Measurements from ENCODE around the gene DCP2. TPM values are rescaled to one million over a fixed set of nuclear protein-coding genes. Genes with fewer than 3 reads are reported as not detected.

The DCP2 gene
- total RNA-seq, 5 donors from 2014 or later (not counting 1 experiment from before 2014, with no cell fraction given) = 68.6 to 88.5 (median 71.9) TPM

- no peaks in the 10 kb centered on the region for H3K9me3 Mint-ChIP-seq
- Histone ChIP-seq H3K27ac (ENCODE audit: low read length) (no peak overlapping the region), H3K36me3 (ENCODE audit: control insufficient read depth in 2 of 2, extremely low read depth in 1 of 2, insufficient read depth in 1 of 2, low read length in 1 of 2) (no peaks in the 10 kb centered on the region), H3K27me3 (replicated peaks in 1 of 2; ENCODE audit: control insufficient read depth in 2 of 2, extremely low read depth in 1 of 2, insufficient read depth in 2 of 2, low read length in 1 of 2) (no peaks in the 10 kb centered on the region), H3K9me3 (no peaks in the 10 kb centered on the region), H3K4me1 (ENCODE audit: control insufficient read depth in 1 of 2, extremely low read depth in 1 of 2, insufficient read depth in 2 of 2, low read length in 2 of 2) (peaks cover 24 to 25% of the 10 kb centered on the region in 2 experiments), H3K4me3 (ENCODE audit: control insufficient read depth in 1 of 2, extremely low read depth in 1 of 2, low read length in 1 of 2) (no peak overlapping the region)
- no peak overlapping the region for H3K4me3 Mint-ChIP-seq
- ATAC-seq (replicated peaks in 1 of 4) (no peak), DNase-seq (no peak)
- no CpG with 5 or more reads among the region's 1 CpG for WGBS (ENCODE audit: insufficient coverage)
- H3K27ac Mint-ChIP-seq = peak overlapping the region in 1 of 2 donors; percentile 44
- H3K36me3 Mint-ChIP-seq = no peaks in the 10 kb centered on the region
- CTCF ChIA-PET = no interaction called here
- POLR2A ChIA-PET = interaction anchor here in 1 of 2 donors (0.5 kb wide), 1 partner anchor 651 kb away, joined by 11 read pairs; no protein-coding TSS in a partner anchor
- H3K4me1 Mint-ChIP-seq = peaks cover 27 to 42% (median 34%) of the 10 kb centered on the region in 3 donors
- H3K27me3 Mint-ChIP-seq = no peaks in the 10 kb centered on the region
Observed at GRCh38 chr5:112933651-112934365, 42.8 kb upstream of the DCP2 start.

DNA sequence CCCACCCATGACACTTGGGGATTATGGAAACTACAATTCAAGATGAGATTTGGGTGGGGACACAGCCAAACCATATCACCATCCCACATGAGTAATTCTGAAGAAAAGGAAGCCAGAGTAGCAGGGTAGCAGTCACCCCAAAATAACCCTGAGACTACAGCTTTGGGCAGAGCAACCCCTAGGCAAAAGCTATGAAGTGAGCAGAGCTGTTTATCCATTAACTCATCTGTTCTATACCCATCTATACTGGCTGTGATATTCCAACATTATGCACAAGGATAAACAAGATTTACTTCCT is 42.3 kb upstream of the DCP2 start:
- ATAC-seq (replicated peaks in 1 of 4) (no peak), DNase-seq (no peak)
- Mint-ChIP-seq H3K27ac (no peak overlapping the region), H3K4me3 (no peak overlapping the region), H3K27me3 (no peaks in the 10 kb centered on the region), H3K9me3 (no peaks in the 10 kb centered on the region), H3K36me3 (no peaks in the 10 kb centered on the region), H3K4me1 (peaks cover 22 to 37% (median 29%) of the 10 kb centered on the region in 3 donors)
- POLR2A ChIA-PET = interaction anchor here in 1 of 2 donors (0.5 kb wide), 1 partner anchor 651 kb away, joined by 11 read pairs; no protein-coding TSS in a partner anchor
- H3K4me3 ChIP-seq (ENCODE audit: control insufficient read depth in 1 of 2, extremely low read depth in 1 of 2, low read length in 1 of 2) = no peak overlapping the region
- H3K27ac ChIP-seq (ENCODE audit: low read length) = no peak overlapping the region
- CTCF ChIA-PET = no interaction called here
- H3K27me3 ChIP-seq (replicated peaks in 1 of 2; ENCODE audit: control insufficient read depth in 2 of 2, extremely low read depth in 1 of 2, insufficient read depth in 2 of 2, low read length in 1 of 2) = no peaks in the 10 kb centered on the region
- peaks cover 19 to 20% of the 10 kb centered on the region in 2 experiments for H3K4me1 ChIP-seq (ENCODE audit: control insufficient read depth in 1 of 2, extremely low read depth in 1 of 2, insufficient read depth in 2 of 2, low read length in 2 of 2)
- H3K9me3 ChIP-seq = no peaks in the 10 kb centered on the region
- no peaks in the 10 kb centered on the region for H3K36me3 ChIP-seq (ENCODE audit: control insufficient read depth in 2 of 2, extremely low read depth in 1 of 2, insufficient read depth in 1 of 2, low read length in 1 of 2)

DNA sequence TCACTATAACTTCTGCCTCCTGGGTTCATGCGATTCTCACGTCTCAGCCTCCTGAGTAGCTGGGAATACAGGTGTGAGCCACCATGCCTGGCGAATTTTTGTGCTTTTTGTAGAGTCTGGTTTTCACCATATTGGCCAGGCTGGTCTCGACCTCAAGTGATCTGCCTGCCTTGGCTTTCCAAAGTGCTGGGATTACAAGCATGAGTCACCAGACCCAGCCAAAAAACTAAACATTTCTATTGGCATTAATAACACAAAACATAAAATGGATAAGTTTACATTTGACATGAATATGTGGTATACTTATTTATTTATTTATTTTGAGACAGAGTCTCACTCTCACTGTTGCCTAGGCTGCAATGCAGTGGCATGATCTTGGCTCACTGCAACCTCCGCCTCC is 40.9 kb upstream of the DCP2 start:
- POLR2A ChIA-PET = no interaction called here
- Histone ChIP-seq H3K36me3 (ENCODE audit: control insufficient read depth in 2 of 2, extremely low read depth in 1 of 2, insufficient read depth in 1 of 2, low read length in 1 of 2) (no peaks in the 10 kb centered on the region), H3K4me1 (ENCODE audit: control insufficient read depth in 1 of 2, extremely low read depth in 1 of 2, insufficient read depth in 2 of 2, low read length in 2 of 2) (peaks cover 7 to 11% of the 10 kb centered on the region in 2 experiments), H3K27ac (ENCODE audit: low read length) (no peak overlapping the region), H3K4me3 (ENCODE audit: control insufficient read depth in 1 of 2, extremely low read depth in 1 of 2, low read length in 1 of 2) (no peak overlapping the region), H3K27me3 (replicated peaks in 1 of 2; ENCODE audit: control insufficient read depth in 2 of 2, extremely low read depth in 1 of 2, insufficient read depth in 2 of 2, low read length in 1 of 2) (no peaks in the 10 kb centered on the region), H3K9me3 (no peaks in the 10 kb centered on the region)
- CTCF ChIA-PET = no interaction called here
- no peak overlapping the region for H3K4me3 Mint-ChIP-seq
- H3K9me3 Mint-ChIP-seq = no peaks in the 10 kb centered on the region
- no peaks in the 10 kb centered on the region for H3K36me3 Mint-ChIP-seq
- peaks cover 10 to 24% (median 17%) of the 10 kb centered on the region in 3 donors for H3K4me1 Mint-ChIP-seq
- no peak overlapping the region for H3K27ac Mint-ChIP-seq
- ATAC-seq (replicated peaks in 1 of 4) = no peak
- no peaks in the 10 kb centered on the region for H3K27me3 Mint-ChIP-seq
- WGBS (ENCODE audit: insufficient coverage) = 100% methylated on average over 2 of the region's 5 CpGs
- no peak for DNase-seq

GRCh38 chr5:112938286-112938685 is 38.3 kb upstream of the DCP2 start:
- Histone ChIP-seq H3K4me3 (ENCODE audit: control insufficient read depth in 1 of 2, extremely low read depth in 1 of 2, low read length in 1 of 2) (no peak overlapping the region), H3K27me3 (replicated peaks in 1 of 2; ENCODE audit: control insufficient read depth in 2 of 2, extremely low read depth in 1 of 2, insufficient read depth in 2 of 2, low read length in 1 of 2) (no peaks in the 10 kb centered on the region), H3K36me3 (ENCODE audit: control insufficient read depth in 2 of 2, extremely low read depth in 1 of 2, insufficient read depth in 1 of 2, low read length in 1 of 2) (no peaks in the 10 kb centered on the region), H3K9me3 (no peaks in the 10 kb centered on the region), H3K27ac (ENCODE audit: low read length) (no peak overlapping the region), H3K4me1 (ENCODE audit: control insufficient read depth in 1 of 2, extremely low read depth in 1 of 2, insufficient read depth in 2 of 2, low read length in 2 of 2) (no peaks in the 10 kb centered on the region)
- no peak overlapping the region for H3K27ac Mint-ChIP-seq
- no peak overlapping the region for H3K4me3 Mint-ChIP-seq
- no peaks in the 10 kb centered on the region for H3K36me3 Mint-ChIP-seq
- H3K9me3 Mint-ChIP-seq = no peaks in the 10 kb centered on the region
- CTCF ChIA-PET = interaction anchor here (0.7 to 1.1 kb wide), 2 partner anchors 11 to 21 kb away, joined by 3 read pairs; no protein-coding TSS in a partner anchor
- DNase-seq (no peak), ATAC-seq (replicated peaks in 1 of 4) (no peak)
- no peaks in the 10 kb centered on the region for H3K27me3 Mint-ChIP-seq
- peaks cover 2 to 6% (median 2%) of the 10 kb centered on the region in 3 donors for H3K4me1 Mint-ChIP-seq
- WGBS (ENCODE audit: insufficient coverage) = 100% methylated on average over 3 of the region's 8 CpGs
- POLR2A ChIA-PET = interaction anchor here in 1 of 2 donors (0.7 kb wide), 1 partner anchor 58 kb away, joined by 4 read pairs; no protein-coding TSS in a partner anchor

DNA sequence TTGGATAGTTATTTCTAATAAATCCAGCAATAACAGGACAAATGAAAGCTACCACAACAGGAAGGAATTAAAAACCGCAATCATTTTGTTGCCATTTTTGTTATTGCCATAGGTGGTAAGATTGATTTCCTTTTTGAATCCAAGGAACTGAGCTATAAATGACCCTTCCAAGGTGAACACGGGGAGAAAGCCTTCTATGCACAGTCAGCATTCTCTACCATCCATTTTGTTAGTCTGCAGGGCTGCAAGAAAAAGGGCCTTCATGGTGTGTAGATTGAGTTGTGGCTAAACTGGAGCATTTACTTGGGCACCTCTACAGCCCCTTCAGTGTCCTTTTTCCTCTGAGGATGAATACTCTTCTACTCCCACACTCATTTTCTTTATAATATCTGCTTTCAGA is 35.9 kb upstream of the DCP2 start:
- POLR2A ChIA-PET = interaction anchor here in 1 of 2 donors (0.8 kb wide), 1 partner anchor 38 kb away, joined by 3 read pairs; no protein-coding TSS in a partner anchor
- Mint-ChIP-seq H3K9me3 (no peaks in the 10 kb centered on the region), H3K27ac (no peak overlapping the region), H3K36me3 (no peaks in the 10 kb centered on the region), H3K4me1 (peaks cover 4 to 5% (median 5%) of the 10 kb centered on the region in 3 donors), H3K4me3 (no peak overlapping the region), H3K27me3 (no peaks in the 10 kb centered on the region)
- ATAC-seq (replicated peaks in 1 of 4) = no peak
- CTCF ChIA-PET = interaction anchor here (0.6 to 1.2 kb wide), 2 partner anchors 28 to 665 kb away, joined by 3 to 4 read pairs; no protein-coding TSS in a partner anchor
- DNase-seq = no peak
- Histone ChIP-seq H3K9me3 (no peaks in the 10 kb centered on the region), H3K27me3 (replicated peaks in 1 of 2; ENCODE audit: control insufficient read depth in 2 of 2, extremely low read depth in 1 of 2, insufficient read depth in 2 of 2, low read length in 1 of 2) (no peaks in the 10 kb centered on the region), H3K4me3 (ENCODE audit: control insufficient read depth in 1 of 2, extremely low read depth in 1 of 2, low read length in 1 of 2) (no peak overlapping the region), H3K4me1 (ENCODE audit: control insufficient read depth in 1 of 2, extremely low read depth in 1 of 2, insufficient read depth in 2 of 2, low read length in 2 of 2) (no peaks in the 10 kb centered on the region), H3K36me3 (ENCODE audit: control insufficient read depth in 2 of 2, extremely low read depth in 1 of 2, insufficient read depth in 1 of 2, low read length in 1 of 2) (no peaks in the 10 kb centered on the region), H3K27ac (ENCODE audit: low read length) (no peak overlapping the region)
- WGBS (ENCODE audit: insufficient coverage) = no CpG with 5 or more reads among the region's 2 CpGs

DNA sequence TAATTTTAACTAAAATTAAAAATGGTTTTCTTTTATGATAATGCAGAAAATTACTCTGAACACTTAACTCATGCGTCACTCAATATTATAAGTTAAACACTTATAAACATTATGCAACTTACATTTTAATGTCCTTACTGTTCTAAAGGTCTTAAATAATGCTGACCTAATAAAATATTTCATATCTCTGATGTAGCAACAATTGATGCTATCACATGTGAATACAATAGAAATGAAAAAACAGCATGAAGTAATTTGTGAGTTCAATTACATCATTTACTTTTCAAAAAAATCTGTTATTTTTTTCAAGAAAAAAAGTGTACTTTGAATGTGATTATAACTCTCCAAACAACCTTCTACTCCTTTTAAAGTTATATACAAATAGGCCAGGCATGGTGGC is 28.1 kb upstream of the DCP2 start:
- Mint-ChIP-seq H3K9me3 (no peaks in the 10 kb centered on the region), H3K36me3 (no peaks in the 10 kb centered on the region), H3K27me3 (no peaks in the 10 kb centered on the region), H3K4me3 (no peak overlapping the region), H3K4me1 (peaks cover 14 to 17% (median 15%) of the 10 kb centered on the region in 3 donors), H3K27ac (no peak overlapping the region)
- no peak overlapping the region for H3K27ac ChIP-seq (ENCODE audit: low read length)
- no peak overlapping the region for H3K4me3 ChIP-seq (ENCODE audit: control insufficient read depth in 1 of 2, extremely low read depth in 1 of 2, low read length in 1 of 2)
- DNase-seq (no peak), ATAC-seq (replicated peaks in 1 of 4) (no peak)
- H3K36me3 ChIP-seq (ENCODE audit: control insufficient read depth in 2 of 2, extremely low read depth in 1 of 2, insufficient read depth in 1 of 2, low read length in 1 of 2) = no peaks in the 10 kb centered on the region
- peaks cover 0 to 5% of the 10 kb centered on the region in 2 experiments for H3K27me3 ChIP-seq (replicated peaks in 1 of 2; ENCODE audit: control insufficient read depth in 2 of 2, extremely low read depth in 1 of 2, insufficient read depth in 2 of 2, low read length in 1 of 2)
- no peaks in the 10 kb centered on the region for H3K4me1 ChIP-seq (ENCODE audit: control insufficient read depth in 1 of 2, extremely low read depth in 1 of 2, insufficient read depth in 2 of 2, low read length in 2 of 2)
- WGBS (ENCODE audit: insufficient coverage) = no CpG with 5 or more reads among the region's 1 CpG
- H3K9me3 ChIP-seq = no peaks in the 10 kb centered on the region
- CTCF ChIA-PET = interaction anchor here in 1 of 2 donors (0.6 kb wide), 1 partner anchor 14 kb away, joined by 6 read pairs; no protein-coding TSS in a partner anchor
- POLR2A ChIA-PET = no interaction called here
